Measurements from ENCODE around the gene PGLYRP2.
"Not testable (repeated sequence)": the region's sequence is repeated elsewhere in the genome, so short reads cannot be mapped to it uniquely, and the experiment has no call there.

Gene PGLYRP2

GRCh38 chr19:15487038-15487437, 7.7 kb upstream of the PGLYRP2 start:
- no peak for DNase-seq (ENCODE audit: low spot score)

- DNase-seq (ENCODE audit: low spot score) = not testable (repeated sequence)
These were observed 6.5 kb upstream of the PGLYRP2 start for GRCh38 chr19:15485768-15486167.

GRCh38 chr19:15480996-15481395, 1.7 kb upstream of the PGLYRP2 start:
- DNase-seq (ENCODE audit: low spot score) = not testable (repeated sequence)

GRCh38 chr19:15476325-15476724, 3.0 kb downstream of the PGLYRP2 start:
- no peak for DNase-seq (ENCODE audit: low spot score)

GRCh38 chr19:15475611-15476010, 3.7 kb downstream of the PGLYRP2 start:
- no peak for DNase-seq (ENCODE audit: low spot score)

- no peak for DNase-seq (ENCODE audit: low spot score)
These were observed 4.1 kb downstream of the PGLYRP2 start for GRCh38 chr19:15475169-15475568.

GRCh38 chr19:15473821-15474220, 5.5 kb downstream of the PGLYRP2 start:
- DNase-seq (ENCODE audit: low spot score) = not testable (repeated sequence)

- no peak for DNase-seq (ENCODE audit: low spot score)
These were observed 7.6 kb downstream of the PGLYRP2 start for GRCh38 chr19:15471639-15472101.

- peak; percentile 46 for DNase-seq (ENCODE audit: low spot score)
These were observed 9.6 kb downstream of the PGLYRP2 start for GRCh38 chr19:15469513-15470297.

- no peak for DNase-seq (ENCODE audit: low spot score)
These were observed 10.4 kb downstream of the PGLYRP2 start for GRCh38 chr19:15468675-15469512.

- DNase-seq (ENCODE audit: low spot score) = no peak
These were observed 11.5 kb downstream of the PGLYRP2 start for GRCh38 chr19:15467734-15468214.

GRCh38 chr19:15466851-15467733, 12.2 kb downstream of the PGLYRP2 start:
- peak; percentile 43 for DNase-seq (ENCODE audit: low spot score)

- no peak for DNase-seq (ENCODE audit: low spot score)
These were observed 14.6 kb downstream of the PGLYRP2 start, which contains the start of gene RASAL3 for GRCh38 chr19:15464394-15465385. Gene RASAL3, minus strand, starts transcription at chr19:15464544. Its CDS starts 186 bp downstream, at chr19:15464358.

GRCh38 chr19:15463861-15464371, 15.4 kb downstream of the PGLYRP2 start:
- DNase-seq (ENCODE audit: low spot score) = no peak

- no peak for DNase-seq (ENCODE audit: low spot score)
These were observed 17.6 kb downstream of the PGLYRP2 start for GRCh38 chr19:15461694-15462093.

- DNase-seq (ENCODE audit: low spot score) = no peak
These were observed 21.4 kb downstream of the PGLYRP2 start for GRCh38 chr19:15457701-15458484.

- DNase-seq (ENCODE audit: low spot score) = peak; percentile 35
These were observed 22.2 kb downstream of the PGLYRP2 start for GRCh38 chr19:15456871-15457700.

- no peak for DNase-seq (ENCODE audit: low spot score)
These were observed 22.9 kb downstream of the PGLYRP2 start for GRCh38 chr19:15456441-15456840.

All from GM03348 (cell line).